Retina (tissue), 1 donor: ENCODE results near the gene HNRNPH1.

Source experiments
- DNase-seq: peaks from one replicate; pipeline ENCODE4 v3.0.0-alpha.2; 2016

The HNRNPH1 gene

DNA sequence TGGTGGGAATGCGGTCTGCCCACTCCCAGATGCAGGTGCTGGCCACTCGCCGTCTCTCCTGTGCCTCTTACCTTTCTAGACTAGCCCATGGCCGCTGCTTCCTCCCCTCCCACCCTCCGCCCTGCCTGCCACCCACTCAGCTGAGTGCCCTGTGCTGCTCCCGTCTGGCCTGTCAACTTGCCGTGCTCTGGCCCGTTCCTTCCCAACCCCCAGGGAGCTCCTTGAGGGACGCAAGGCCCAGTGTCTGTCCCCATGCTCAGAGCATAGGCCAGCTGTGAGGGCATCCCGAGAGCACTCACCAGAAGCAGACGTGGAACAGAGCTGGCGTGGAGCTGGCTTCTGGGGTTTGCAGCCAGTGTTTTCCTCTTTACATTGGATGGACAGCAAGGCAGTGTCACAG, 20.2 kb downstream of the HNRNPH1 start:
- DNase-seq = no peak

DNA sequence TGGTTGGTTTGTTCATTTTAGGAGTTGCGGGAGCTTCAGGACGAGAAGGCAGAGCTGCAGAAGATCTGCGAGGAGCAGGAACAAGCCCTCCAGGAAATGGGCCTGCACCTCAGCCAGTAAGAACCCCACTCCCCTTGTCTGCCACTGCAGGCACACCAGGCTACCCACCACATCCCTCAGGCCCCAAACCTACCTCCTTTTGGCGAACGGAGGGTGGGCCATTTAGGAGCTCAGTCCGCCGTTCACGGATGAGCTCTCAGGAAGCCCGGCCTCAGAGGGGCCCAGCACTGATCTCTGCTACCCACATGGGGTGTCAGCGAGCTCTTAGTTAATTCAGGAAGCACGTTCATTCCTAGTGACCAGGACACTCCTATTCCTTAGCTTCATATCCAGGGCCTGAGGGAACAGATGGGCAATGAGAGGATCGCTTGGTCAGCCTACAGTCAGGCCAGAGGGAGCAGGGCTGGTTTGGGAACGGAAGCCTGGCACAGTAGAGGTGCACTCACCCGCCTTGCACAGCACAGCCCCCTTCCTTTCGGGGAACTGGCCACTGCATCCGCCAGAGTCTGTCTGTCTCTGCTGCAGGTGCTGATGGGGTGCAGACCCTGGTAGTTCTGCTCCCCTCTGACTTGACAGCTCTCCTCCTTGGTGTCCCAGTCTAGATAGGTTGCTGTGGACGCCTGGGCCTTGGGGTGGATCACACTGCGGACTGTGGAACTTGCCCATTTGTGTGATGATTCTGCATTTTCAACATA, 21.4 kb downstream of the HNRNPH1 start:
- DNase-seq = no peak

DNA sequence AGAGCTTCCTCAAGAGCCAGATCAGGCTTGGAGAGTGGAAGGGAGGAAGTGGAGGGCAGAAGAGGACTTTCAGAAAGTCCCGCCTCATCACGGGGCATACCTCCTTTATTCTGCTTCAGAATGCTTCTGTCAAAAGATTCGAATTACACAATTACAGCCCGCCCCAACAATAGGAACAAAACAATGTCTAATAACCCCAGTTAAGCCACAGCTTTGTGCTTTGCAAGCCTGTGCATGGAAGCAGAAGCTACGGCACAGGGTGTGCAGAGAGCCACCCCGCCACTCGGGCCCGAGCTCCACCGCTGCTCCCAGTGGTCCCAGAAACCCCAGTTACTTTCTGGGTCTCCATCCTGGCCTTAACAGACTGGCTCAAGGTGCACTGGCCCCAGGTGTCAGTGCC, 23.5 kb downstream of the HNRNPH1 start:
- no peak for DNase-seq

DNA sequence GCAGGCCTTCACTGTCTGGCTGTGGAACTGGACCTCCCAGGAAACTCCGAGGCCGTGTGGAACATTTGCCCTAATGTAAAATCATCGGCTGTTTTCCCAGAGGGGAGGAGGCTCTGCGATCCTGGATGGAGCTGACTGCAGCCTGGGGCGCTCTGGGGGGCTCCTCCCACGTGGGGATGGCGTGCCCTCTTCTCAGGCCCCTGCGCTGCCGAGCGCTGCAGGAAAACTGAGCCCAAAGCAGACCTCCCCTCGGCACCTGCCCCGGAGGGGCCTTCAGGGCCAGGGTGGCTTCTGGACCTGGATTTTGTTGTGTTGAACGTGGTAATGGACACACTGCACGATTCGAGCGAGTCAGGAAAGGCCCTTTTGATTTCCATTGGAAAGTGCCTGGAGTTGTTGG, 23.9 kb downstream of the HNRNPH1 start:
- no peak for DNase-seq

DNA sequence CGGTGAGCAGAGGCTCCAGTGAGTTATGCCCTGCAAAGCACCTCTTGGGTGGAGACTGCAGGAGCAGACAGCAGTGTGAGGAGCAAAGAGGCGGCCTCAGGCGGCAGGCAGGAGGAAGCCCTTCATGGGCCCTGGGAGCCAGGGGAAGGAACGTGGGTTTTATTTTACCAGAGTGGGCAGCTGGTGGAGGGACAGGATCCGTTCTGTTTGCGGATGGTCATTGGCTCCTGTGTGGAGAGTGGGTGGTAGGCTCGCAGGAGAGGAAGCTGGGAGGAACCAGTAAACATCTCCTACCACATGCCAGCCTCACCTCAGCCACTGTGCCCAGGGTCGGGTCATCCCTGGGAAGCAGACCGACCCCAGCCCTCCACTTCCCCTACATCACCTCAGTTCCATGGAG, 24.4 kb downstream of the HNRNPH1 start:
- DNase-seq = no peak

DNA sequence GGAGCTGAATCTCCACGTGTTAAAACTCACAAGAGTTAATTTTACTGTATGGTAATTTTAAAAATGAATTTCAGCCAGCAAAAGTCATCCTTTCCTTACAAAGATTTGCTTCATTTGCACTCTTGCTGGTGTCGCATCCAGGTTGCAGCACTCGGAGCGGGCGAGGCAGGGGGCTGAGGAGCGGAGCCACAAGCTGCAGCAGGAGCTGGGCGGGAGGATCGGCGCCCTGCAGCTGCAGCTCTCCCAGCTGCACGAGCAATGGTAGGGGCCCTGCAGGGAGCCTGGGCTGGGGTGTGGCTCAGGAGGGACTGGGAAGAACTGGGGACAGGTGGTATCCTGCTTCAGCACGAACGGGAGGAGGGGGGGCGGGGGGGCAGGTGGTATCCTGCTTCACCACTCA, 27.1 kb downstream of the HNRNPH1 start:
- no peak for DNase-seq

DNA sequence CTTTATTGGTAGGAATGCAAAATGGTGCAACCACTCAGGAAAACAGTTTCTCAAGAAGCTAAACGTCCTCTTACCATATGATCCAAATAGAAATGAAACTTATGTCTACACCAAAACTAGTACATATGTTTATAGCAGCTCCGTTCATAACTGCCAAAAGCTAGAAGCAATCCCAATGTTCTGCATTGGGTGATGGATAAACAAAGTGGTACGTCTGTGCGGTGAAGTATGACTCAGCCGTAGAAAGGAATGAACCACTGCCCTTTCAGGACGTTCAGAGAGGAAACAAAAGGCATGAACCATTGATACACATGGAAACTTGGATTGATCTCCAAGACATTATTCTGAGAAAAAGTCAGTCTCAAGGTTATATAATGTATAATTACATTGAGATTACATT, 27.6 kb downstream of the HNRNPH1 start:
- no peak for DNase-seq

DNA sequence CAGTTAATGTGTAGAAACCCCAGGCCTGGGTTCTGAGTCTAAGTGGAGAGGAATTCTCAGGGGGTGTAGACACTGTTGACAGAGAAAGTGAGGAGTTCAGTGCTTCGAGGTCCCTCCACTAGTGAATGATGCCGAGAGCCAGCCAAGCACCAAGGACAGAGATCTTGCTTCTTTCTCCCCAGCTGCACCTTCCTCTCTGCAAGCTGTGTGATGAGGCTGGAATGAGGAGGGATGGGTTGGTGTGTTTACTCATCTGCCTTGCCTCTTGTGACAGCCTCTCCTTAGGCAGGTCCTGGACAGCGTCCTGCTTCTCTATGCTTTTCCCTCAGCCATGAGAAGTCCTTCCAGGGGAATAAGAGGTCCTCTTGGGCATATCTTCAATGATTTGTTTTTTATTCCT, 35.3 kb downstream of the HNRNPH1 start:
- DNase-seq = no peak

DNA sequence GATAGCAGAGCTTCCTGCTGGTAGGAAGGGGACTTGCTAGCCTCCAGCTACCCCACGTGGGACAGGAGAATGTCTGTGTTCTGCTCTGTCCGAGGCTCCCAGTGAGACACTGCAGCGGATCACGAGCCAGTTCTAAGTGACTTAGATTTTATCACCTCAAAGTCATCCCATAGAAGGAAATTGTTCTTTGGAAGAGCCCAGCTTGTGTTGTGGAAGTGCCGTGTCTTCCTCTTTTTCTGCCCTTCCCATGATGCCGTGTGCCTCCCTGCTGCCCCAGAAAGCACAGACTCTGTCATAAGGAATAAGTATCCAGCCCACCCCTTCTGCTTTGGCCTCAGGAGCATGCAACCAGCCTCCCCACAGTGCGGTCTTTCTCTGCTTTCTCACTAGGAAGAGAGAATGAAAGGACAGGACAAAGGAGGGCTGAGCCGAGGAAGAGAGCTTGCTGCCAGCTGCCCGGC, 37.5 kb downstream of the HNRNPH1 start:
- DNase-seq = peak; percentile 68

DNA sequence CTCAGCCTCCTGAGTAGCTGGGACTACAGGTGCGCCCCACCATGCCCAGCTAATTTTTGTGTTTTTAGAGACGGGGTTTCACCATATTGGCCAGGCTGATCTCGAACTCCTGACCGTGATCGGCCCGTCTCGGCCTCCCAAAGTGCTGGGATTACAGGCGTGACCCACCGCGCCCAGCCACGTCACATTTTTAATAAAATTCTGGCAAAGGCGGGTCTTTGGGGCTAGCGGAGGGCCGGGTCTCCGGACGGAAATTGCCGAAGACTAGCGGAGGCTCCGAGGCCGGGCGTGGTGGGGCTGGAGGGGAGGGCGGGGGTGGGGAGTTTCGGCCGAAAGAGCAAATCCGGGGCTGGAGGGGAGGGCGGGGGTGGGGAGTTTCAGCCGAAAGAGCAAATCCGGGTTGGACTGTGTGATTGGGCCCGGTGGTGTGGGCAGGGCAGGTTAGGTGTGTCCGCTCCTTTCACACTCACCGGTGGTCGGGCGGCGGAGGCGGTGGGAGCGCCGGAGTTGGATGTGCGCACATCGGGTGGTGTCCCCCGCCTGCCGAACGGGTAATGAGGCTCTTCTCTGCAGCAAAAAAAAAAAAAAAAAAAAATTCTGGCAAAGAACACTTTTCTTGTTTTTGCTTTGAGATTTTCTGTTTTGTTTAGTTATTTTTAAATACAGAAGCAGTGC, 46.0 kb downstream of the HNRNPH1 start:
- no peak for DNase-seq

DNA sequence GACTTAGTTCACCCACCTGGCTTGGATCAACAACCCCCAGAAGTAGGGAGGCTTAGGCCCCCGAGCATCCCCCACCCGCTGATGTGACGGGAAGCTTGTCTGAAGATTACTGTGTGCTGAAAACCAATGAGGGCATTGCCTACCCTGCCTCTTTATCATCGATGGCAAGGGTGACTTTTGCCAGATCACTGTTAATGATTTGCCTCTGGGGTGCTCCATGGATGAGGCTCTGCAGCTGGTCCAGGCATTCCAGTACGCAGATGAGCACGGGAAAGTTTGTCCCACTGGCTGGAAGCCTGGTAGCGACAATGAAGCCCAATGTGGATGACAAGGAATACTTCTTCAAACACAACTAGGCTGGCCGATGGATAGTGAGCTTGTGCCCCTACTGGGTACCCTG, 51.1 kb downstream of the HNRNPH1 start:
- DNase-seq = no peak

DNA sequence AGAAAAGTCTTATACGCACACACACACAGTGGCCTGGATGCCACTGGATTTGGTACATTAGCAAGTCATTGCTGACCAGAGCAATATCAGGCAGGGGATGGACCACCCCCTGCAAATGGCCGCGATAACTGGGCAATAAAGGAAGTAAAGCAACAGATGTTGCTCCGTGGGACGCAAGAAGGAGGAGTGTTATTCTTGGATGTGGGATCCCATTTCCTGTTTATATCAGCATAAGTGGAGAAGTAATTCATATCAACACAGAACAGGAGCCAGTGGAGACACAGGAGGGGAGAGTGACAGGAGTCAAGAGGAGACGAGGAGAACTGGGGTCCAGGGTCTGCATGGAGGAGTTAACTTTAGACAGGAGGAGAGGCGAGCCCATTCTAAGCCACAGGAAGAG, 54.8 kb downstream of the HNRNPH1 start:
- no peak for DNase-seq

DNA sequence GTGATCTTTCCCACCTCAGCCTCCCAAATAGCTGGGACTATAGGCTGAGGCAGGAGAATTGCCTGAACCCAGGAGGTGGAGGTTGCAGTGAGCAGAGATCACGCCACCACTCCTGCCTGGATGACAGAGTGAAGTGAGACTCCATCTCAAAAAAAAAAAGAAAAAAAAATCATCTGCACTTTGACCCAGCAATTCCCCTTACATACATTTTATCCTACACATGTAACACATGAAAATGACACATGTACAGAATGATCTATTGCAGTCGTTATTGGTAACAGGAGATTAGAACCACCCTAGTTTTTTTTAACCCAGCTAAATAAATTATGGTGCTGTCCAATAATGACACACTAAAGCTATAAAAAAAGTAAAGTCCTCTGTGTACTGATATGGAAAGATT, 58.9 kb downstream of the HNRNPH1 start:
- DNase-seq = no peak
